HTR-8/SVneo (cell line): ENCODE results near the gene PLD6.
"Not testable (repeated sequence)": the region's sequence is repeated elsewhere in the genome, so short reads cannot be mapped to it uniquely, and the experiment has no call there.

Source experiments
- DNase-seq: peaks from one replicate; pipeline ENCODE4 v3.0.0; 2011; ENCODE audit warnings: low spot score, mixed read lengths; ENCODE audit not compliant: insufficient read length
- FAIRE-seq: peaks from 2 replicates; lab custom pipeline; 2011; peaks lifted over from hg19 to GRCh38; lab: Jason Lieb, UNC

Gene PLD6

GRCh38 chr17:17164676-17165075, 41.5 kb downstream of the PLD6 start:
- FAIRE-seq (no peak), DNase-seq (no peak)

GRCh38 chr17:17164156-17164555, 42.0 kb downstream of the PLD6 start:
- FAIRE-seq (no peak), DNase-seq (no peak)

- FAIRE-seq = no peak
- no peak for DNase-seq
Measured at GRCh38 chr17:17161759-17162158, 44.4 kb downstream of the PLD6 start.

DNA sequence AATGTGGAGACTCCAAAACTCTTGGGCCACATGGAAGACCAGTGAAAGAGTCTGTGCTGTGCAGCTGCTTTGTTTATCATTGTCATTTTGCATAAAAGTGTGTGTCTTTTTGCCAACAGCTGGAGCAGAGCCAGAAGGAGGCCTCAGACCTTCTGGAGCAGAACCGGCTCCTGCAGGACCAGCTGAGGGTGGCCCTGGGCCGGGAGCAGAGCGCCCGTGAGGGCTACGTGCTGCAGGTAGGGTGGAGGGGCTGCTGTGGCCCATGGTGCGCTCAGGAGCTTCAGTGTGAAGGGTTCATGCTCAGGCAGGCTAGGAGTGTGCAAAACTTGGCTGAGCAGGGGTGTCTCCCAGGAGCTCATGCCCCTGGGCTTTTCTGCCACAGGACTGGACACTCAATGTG, 45.0 kb downstream of the PLD6 start:
- no peak for FAIRE-seq
- no peak for DNase-seq

DNA sequence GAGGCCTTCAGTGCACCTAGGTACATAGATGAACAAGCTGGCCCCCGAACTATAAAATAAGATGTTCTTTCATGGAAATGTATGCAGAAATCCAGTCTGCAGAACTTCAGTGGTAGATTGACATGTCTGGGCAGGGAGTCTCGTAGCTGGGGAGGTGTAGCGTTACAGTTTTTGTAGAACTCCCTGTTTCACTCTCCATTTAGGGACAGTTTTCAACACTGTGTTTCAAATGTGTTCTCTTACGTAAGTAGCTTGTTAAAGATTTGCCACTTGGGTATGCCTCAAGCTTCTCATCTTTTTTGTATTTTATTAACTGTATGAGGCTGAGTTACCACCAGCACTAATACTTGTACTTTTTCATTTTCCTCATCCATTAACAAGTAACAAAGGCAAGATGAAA, 46.6 kb downstream of the PLD6 start:
- FAIRE-seq = no peak
- DNase-seq = no peak

- FAIRE-seq, DNase-seq: not testable (repeated sequence)
Measured at GRCh38 chr17:17158506-17158905, 47.6 kb downstream of the PLD6 start.

- FAIRE-seq (no peak), DNase-seq (no peak)
Measured at GRCh38 chr17:17157041-17157440, 49.1 kb downstream of the PLD6 start.

GRCh38 chr17:17156511-17156910, 49.6 kb downstream of the PLD6 start:
- FAIRE-seq (no peak), DNase-seq (no peak)

DNA sequence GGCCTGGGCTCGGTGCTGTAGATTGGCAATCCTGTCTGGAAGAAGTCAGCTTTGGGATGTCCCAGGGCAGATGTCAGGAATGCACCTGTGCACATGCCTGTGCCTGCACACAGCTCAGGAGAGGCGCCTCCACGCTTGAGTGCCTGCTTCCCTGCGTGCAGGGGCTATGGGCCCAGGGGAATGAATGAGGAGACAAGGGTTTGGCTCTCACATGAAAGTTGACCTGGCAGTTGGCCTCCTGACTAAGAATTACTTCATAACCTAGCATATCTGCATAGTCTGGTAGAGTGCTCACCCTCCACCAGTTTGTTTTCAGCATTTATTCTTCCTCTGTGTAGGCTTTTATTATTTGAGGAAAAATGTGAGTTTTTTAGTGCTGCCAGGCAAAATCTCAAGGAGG, 50.0 kb downstream of the PLD6 start:
- DNase-seq = no peak
- no peak for FAIRE-seq

- no peak for FAIRE-seq
Measured at GRCh38 chr17:17155568-17155967, 50.6 kb downstream of the PLD6 start.

GRCh38 chr17:17154981-17155380, 51.2 kb downstream of the PLD6 start:
- DNase-seq (no peak), FAIRE-seq (no peak)

More at GRCh38 chr17:17155568-17155967, 50.6 kb downstream of the PLD6 start:
- no peak for DNase-seq

- DNase-seq (no peak), FAIRE-seq (no peak)
Measured at GRCh38 chr17:17154556-17154955, 51.6 kb downstream of the PLD6 start.

GRCh38 chr17:17153709-17154108, 52.4 kb downstream of the PLD6 start:
- FAIRE-seq (peak; percentile 42), DNase-seq (no peak)

DNA sequence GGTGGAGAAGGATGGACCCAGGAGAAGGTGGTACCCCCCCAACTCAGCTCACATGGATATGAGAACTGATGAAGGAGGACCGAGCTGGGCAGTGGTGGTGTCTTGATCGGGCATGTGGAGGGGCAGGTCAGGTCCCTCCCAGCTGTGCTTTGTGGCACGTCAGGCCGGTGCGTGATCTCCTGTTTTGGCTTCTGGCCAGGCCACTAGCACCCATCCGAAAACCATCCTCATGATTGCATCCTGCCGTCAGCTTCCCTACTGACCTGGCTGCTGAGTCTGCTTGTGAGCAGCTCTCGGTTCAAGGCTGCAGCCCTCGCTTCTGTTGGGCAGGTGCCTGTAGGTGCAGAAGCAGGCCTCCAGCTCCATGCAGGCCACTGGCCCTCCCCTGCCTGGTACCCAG, 53.1 kb downstream of the PLD6 start:
- DNase-seq (no peak), FAIRE-seq (peak; percentile 52)

GRCh38 chr17:17152385-17152784, 53.7 kb downstream of the PLD6 start:
- FAIRE-seq (no peak), DNase-seq (no peak)

DNA sequence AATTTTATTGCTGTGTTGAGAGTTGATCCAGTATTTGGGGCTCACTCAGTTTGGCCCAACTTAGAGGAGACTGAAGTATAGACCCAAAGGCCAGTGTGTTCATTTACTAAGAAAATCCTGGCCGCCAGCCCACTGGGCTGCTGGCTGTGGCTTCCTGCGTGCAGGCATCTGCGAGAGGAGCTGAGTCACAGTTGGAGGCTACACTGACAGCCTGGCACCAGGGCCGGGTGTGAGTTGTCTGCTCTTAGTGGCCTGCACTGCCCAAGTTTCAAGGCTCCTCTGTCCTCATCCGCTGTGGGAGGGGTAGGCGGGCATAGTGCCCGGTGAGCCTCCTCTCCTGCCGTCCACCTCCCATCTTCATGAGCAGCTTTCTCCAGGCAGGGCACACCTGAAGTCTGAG, 54.2 kb downstream of the PLD6 start:
- DNase-seq (peak; percentile 90), FAIRE-seq (peak; percentile 86)

GRCh38 chr17:17151541-17151940, 54.6 kb downstream of the PLD6 start:
- no peak for DNase-seq
- FAIRE-seq = no peak

- peak; percentile 68 for DNase-seq
- no peak for FAIRE-seq
Measured at GRCh38 chr17:17151055-17151454, 55.1 kb downstream of the PLD6 start.
